ENCODE results near the gene KRTAP4-11.
"Not testable (repeated sequence)": the region's sequence is repeated elsewhere in the genome, so short reads cannot be mapped to it uniquely, and the experiment has no call there.

The KRTAP4-11 gene

GRCh38 chr17:41123991-41124371 lies 5.8 kb upstream of the KRTAP4-11 start, which contains the start of gene KRTAP4-12:
KRTAP4-12 (minus strand) TSS chr17:41124182; CDS start chr17:41124122, 60 bp downstream.
- not testable (repeated sequence) for DNase-seq (ENCODE audit: low read depth)

DNA sequence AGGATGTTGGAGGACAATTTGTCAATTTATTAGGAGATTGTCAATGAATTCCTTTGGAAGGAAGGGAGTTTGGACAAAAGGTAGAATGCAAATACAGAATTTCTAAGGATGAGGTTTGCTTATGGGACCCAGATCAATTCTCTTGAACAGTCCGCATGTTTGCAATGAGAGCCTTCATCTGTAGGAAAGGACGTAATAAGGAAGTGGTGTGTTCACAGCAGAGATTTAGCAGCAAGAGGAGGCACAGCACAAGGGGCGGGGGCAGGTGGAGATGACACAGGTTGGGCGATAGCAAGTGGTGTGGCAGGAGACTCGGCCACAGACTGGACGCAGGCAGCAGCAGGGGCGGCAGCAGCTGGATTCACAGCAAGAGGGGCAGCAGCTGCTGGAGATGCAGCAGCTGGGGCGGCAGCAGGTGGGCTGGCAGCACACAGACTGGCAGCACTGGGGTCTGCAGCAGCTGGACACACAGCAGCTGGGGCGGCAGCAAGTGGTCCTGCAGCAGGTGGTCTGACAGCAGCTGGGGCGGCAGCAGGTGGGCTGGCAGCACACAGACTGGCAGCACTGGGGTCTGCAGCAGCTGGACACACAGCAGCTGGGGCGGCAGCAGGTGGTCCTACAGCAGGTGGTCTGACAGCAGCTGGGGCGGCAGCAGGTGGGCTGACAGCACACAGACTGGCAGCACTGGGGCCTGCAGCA lies 5.3 kb upstream of the KRTAP4-11 start:
- DNase-seq (ENCODE audit: low read depth) = not testable (repeated sequence)

- DNase-seq (ENCODE audit: low read depth) = no peak
These were observed 3.6 kb upstream of the KRTAP4-11 start for GRCh38 chr17:41121742-41122141.

GRCh38 chr17:41119696-41120690 lies 1.8 kb upstream of the KRTAP4-11 start:
- DNase-seq (ENCODE audit: low read depth) = not testable (repeated sequence)

GRCh38 chr17:41118721-41119120 lies 548 bp upstream of the KRTAP4-11 start:
- DNase-seq (ENCODE audit: low read depth) = no peak

- no peak for DNase-seq (ENCODE audit: low read depth)
These were observed 1.9 kb downstream of the KRTAP4-11 start for GRCh38 chr17:41116297-41116696.

GRCh38 chr17:41111151-41111885 lies 6.9 kb downstream of the KRTAP4-11 start:
- DNase-seq (ENCODE audit: low read depth) = no peak

- DNase-seq (ENCODE audit: low read depth) = not testable (repeated sequence)
These were observed 9.3 kb downstream of the KRTAP4-11 start for GRCh38 chr17:41108728-41109386.

DNA sequence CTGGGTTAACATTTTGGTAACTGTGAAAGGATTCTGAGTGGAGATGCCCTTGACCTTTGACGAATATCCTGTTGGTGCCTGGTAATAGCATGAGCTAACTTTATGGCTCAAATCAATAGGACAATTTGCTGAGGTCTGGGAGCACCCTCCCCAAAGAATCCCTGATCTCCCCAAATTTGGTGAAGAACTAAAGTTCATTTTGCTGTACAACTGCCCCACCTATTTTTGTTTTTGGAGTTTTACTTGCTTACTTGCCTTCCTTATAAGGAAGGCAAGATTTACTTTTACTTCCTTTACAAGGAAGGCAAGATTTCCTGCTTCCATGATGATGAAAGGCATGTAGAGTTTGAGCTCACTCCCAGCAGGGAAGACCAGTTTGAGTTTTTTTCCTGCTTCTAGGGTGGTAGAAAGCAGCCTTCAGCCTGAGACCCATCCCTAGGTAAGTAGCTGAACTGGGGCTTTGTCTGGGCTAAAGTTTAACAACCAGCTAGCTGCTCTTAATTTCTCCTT lies 10.2 kb downstream of the KRTAP4-11 start:
- no peak for DNase-seq (ENCODE audit: low read depth)

DNA sequence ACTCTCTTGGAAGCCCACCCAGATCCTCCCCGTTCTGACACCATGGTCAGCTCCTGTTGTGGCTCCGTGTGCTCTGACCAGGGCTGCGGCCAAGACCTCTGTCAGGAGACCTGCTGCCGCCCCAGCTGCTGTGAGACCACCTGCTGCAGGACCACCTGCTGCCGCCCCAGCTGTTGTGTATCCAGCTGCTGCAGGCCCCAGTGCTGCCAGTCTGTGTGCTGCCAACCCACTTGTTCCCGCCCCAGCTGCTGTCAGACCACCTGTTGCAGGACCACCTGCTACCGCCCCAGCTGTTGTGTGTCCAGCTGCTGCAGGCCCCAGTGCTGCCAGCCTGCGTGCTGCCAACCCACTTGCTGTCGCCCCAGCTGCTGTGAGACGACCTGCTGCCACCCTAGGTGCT lies 12.8 kb downstream of the KRTAP4-11 start, which contains the start of gene KRTAP4-9:
TSS of gene KRTAP4-9 (plus strand) at position 43 of the 400 bp plus-strand sequence. CDS start at position 43, 0 bp downstream.
- DNase-seq (ENCODE audit: low read depth) = not testable (repeated sequence)

- DNase-seq (ENCODE audit: low read depth) = not testable (repeated sequence)
These were observed 13.7 kb downstream of the KRTAP4-11 start for GRCh38 chr17:41104386-41105038.

DNA sequence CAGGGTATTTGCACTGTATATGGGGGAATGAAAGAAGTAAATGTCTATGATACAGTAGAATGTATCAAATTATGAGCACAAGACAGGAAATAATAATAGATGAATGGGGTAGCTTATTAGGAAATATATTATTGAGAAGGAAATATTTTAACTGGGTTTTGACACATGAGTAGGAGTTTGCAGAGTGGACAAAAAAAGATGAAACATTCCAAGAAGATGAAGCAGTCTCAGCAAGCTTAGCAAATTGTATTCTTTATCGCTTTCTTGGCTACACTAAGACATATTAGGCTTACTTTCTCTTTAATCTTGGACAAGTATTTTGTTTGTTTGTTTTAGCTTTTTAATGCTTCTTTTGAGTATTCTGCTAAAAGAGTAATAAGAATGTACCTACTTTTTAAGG lies 14.3 kb downstream of the KRTAP4-11 start:
- no peak for DNase-seq (ENCODE audit: low read depth)

DNA sequence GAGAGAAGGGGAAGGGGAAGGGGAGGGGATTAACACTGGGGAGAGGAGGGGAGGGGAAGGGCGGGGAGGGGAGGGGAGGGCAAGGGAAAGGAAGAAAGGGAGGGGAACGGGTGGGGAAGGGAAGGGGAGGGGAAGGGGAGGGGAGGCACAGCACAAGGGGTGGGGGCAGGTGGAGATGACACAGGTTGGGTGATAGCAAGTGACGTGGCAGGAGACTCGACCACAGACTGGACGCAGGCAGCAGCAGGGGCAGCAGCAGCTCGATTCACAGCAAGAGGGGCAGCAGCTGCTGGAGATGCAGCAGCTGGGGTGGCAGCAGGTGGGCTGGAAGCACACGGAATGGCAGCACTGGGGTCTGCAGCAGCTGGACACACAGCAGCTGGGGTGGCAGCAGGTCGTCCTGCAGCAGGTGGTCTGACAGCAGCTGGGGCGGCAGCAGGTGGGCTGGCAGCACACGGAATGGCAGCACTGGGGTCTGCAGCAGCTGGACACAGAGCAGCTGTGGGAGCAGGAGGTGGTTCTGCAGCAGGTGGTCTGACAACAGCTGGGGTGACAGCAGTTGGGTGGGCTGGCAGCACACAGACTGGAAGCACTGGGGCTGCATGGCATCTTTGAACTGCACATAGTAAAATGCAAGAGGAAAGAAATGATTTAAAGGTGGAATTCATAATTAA lies 16.4 kb downstream of the KRTAP4-11 start, which contains the start of gene KRTAP4-16:
TSS of gene KRTAP4-16 (minus strand) at position 624 of the 674 bp plus-strand sequence. CDS start at position 624, 0 bp downstream.
- no peak for DNase-seq (ENCODE audit: low read depth)

DNA sequence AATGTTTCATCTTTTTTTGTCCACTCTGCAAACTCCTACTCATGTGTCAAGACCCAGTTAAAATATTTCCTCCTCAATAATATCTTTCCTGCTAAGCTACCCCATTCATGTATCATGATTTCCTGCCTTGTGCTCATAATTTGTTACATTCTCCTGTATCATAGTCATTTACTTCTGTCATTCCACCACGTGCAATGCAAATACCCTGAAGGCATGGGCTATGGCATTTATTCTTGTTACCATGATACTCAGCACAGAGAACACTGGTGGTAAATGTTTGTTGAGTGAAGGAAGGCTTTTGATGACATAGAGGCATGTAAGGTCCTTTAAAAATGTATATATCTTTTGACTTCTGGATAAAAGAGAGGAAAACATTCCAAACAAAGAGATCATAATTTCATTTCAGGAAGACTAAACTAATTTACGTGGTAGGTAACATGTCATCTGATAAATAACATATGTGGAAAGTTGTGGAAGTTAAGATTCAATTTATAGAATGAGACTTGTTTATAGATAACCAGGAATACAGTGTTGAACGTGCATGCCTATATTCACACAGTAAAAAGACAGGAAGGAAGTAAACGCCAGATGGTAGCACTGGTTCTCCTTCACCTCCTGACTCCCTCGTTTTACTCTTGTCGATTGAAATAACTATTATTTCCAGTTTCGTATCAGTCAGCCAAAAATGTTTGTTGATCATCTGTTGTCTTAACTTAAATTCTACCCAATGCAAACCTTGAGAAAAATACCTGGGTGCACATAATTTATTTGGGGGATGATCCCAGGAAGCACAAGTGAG lies 18.3 kb downstream of the KRTAP4-11 start:
- DNase-seq (ENCODE audit: low read depth) = not testable (repeated sequence)

GRCh38 chr17:41098481-41098880 lies 19.7 kb downstream of the KRTAP4-11 start:
- DNase-seq (ENCODE audit: low read depth) = no peak

DNA sequence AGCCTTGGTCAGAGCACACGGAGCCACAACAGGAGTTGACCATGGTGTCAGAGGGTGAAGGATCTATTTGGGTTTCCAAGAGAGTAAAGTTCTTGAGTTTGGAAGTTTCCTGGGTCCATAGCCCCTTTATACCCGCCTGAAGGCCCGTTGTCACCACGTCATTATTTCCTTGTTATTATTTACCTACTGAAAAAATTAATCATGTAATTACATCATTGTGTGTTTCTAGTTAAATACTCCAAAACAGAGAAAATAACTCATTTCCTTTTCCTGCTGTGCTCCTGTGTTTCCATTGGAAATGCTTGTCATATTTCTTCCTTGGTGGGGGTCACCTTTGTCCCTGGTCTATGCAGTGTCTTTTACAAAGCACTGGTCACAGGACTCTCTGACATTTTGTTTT lies 20.1 kb downstream of the KRTAP4-11 start, which contains the start of gene KRTAP4-8:
TSS of gene KRTAP4-8 (minus strand) at position 101 of the 400 bp plus-strand sequence. CDS start at position 43, 58 bp downstream.
- no peak for DNase-seq (ENCODE audit: low read depth)

DNA sequence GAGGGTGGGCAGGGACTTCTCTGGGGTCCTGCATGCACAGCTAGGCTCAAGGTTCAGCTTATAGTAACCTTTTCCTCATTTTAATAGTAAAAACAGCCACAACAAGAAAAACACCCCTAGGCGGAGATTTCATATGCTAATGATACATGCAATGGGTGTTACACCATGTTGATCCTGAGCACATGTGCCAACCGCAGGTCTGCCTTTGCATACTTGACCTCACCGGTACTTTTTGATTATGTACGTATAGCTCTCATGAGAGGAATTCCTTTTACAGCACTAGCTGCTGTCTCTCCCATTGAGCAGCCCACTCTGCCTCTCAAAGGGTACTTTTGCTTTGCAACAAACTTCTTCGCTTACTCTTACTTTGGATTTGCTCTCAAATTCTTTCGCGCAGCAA lies 22.1 kb downstream of the KRTAP4-11 start:
- DNase-seq (ENCODE audit: low read depth) = no peak

DNA sequence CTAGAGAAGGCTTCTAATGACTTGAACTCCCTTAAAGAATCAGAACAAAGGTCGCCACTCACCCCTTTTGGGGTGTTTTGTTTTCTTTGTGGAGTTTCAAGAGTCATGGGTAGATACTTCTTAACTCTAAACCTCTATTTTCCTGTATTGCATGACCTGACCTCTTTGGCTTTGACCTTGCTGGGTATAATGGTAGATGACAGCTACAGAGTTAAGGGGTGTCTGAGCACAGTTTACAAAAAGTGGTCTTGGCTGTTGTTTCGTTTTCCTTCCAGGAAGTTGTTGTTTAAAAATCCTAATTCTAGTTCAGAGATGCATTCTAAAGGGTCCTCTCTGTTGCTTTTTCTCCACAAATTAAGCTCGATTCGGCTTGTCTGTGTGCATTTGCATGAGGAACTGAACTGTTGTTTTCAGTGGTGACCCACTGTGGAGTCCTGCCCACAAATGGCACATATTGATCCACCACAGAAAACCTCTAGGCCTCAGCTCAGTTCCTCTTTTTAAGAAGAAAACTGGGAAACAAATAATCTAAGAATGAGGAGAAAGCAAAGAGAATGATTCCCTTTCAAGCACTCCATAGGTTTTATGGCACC lies 29.3 kb downstream of the KRTAP4-11 start:
- not testable (repeated sequence) for DNase-seq (ENCODE audit: low read depth)
